HG03196 (cell line): ENCODE results near the gene CHST9.
"Not testable (repeated sequence)": the region's sequence is repeated elsewhere in the genome, so short reads cannot be mapped to it uniquely, and the experiment has no call there.

Source experiments
- ATAC-seq: cut with Tn5 transposase; IDR thresholded peaks from one replicate; pipeline ENCODE4 v1.9.1; 2021; ENCODE audit not compliant: unreplicated experiment

Gene CHST9

DNA sequence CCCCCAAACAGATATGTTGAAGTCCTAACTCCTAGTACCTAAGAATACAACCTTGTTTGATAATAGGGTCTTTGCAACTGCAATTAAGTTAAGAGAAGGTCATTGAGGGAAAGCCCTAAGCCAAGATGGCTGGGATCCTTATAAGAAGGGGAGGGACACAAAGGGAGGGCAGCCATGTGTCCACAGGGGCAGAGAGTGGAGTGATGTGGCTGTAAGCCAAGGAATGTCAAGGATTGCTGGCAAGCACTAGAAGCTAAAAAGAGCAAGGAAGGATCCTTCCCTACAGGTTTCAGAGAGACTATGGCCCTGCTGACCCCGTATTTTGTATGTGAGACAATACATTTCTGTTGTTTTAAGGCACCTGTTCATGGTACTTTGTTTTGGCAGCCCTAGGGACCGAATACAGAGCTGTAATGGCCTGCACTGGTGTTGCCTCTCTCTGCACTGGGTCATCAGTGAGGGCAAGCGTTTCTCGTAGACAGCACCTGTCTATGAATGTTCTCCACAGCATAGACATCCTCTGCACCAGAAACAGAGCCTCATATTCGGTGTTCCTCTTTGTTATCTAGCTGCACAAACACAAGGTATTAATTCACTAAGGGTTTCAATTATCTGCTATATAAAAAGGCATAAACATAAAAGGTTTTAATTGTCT lies 244.2 kb downstream of the CHST9 start:
- ATAC-seq, result no peak

- ATAC-seq, result no peak
Observed at GRCh38 chr18:26931659-26932058, 253.4 kb downstream of the CHST9 start.

- ATAC-seq, result no peak
Observed at GRCh38 chr18:26930630-26931029, 254.5 kb downstream of the CHST9 start.

- ATAC-seq, result no peak
Observed at GRCh38 chr18:26928670-26929313, 256.3 kb downstream of the CHST9 start.

DNA sequence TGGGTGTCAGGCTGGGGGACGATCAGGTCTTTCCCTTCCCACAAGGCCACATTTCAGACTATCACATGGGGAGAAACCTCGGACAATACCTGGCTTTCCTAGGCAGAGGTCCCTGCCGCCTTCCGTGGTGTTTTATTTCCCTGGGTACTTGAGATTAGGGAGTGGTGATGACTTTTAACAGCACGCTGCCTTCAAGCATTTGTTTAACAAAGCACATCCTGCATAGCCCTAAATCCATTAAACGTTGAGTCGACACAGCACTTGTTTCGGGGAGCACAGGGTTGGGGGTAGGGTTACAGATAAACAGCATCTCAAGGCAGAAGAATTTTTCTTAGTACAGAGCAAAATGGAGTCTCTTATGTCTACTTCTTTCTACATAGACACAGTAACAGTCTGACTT lies 257.3 kb downstream of the CHST9 start:
- ATAC-seq, result not testable (repeated sequence)

DNA sequence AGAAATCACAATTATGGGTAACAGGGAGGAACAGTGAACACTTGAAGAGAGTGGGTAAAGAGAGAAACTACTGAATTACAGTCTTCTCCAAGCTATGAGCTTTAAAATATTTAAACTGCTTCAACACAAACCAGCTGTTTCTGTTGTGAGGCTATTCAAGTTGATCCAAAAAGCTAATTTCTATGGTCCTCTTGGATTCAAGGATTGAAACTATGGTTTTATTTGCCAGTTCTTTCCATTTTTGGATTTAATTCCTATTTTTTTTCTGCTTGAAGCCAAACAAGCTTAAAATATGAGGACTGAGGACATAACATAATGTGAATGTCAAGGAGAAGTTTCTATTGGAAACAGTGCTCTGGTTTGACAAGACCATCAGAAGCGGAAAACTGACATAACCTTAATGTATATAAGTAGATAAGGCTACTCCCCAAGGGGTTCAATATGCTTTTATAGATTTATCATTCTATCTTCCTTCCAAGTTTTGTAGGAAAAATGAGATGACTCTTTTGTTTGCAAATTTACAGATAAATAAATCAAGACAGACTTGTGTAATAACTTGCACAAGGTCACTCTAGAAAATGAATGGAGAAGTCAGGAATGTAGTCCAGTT lies 258.9 kb downstream of the CHST9 start:
- no peak for ATAC-seq

DNA sequence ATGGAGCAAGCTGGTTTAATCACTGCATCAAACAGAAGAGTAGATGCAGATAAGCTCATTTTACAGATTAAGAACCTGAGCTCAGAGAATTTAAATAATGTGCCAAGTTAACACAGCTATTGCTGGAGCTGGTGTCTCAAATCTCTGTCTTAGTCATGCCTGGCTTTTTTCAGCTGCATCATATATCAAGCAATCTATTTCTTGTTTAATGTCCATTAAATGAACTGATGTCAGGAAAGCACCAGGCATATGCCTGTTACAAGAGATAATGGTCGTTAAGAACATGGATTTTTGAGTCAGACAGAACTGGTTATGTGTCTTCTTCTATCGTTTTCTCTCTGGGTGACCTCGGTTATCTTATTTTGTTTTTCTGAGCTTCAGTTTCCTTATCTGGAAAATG lies 259.8 kb downstream of the CHST9 start:
- ATAC-seq, result no peak

GRCh38 chr18:26922313-26922712 lies 262.8 kb downstream of the CHST9 start:
- no peak for ATAC-seq

- ATAC-seq, result no peak
Observed at GRCh38 chr18:26920644-26921043, 264.5 kb downstream of the CHST9 start.

- ATAC-seq, result no peak
Observed at GRCh38 chr18:26919627-26920026, 265.5 kb downstream of the CHST9 start.

DNA sequence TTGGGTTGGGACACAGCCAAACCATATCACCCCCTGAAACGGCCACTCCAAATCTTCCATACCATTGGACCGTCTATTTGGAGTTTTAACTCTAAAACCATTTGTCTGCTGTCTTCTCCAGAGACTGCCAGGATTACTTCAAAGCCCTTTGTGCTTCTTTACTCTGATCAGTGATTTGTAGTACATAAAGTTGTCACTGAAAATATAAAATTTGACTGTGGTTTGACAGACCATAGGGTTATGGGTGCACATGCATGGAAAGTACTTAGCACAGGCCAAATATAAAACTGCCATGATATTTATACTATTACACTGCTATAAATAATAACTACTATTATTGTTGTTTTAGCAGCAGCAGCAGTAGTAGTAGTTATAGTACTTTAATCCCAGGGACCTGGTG lies 265.9 kb downstream of the CHST9 start:
- ATAC-seq, result no peak

DNA sequence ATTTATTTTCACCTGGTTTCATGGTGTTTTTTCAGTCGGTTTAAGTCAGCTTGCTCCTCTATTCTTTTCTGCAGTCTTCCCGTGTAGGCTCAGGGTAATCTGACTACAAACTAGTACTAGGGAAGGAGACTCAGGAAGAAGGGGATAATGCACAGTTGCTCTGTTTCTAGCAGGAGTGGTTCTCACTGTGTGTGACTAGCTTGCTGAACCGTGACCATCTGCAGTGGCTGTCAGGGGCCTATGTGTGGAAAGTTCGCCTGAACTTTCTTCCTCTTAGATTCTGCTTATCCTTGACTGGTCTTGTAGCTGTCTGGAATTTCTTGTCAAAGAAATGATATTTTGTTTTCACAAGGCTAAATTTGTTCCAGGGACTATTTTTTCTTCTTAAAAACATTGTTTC lies 273.3 kb downstream of the CHST9 start:
- no peak for ATAC-seq

GRCh38 chr18:26909599-26910290 lies 275.4 kb downstream of the CHST9 start:
- no peak for ATAC-seq

DNA sequence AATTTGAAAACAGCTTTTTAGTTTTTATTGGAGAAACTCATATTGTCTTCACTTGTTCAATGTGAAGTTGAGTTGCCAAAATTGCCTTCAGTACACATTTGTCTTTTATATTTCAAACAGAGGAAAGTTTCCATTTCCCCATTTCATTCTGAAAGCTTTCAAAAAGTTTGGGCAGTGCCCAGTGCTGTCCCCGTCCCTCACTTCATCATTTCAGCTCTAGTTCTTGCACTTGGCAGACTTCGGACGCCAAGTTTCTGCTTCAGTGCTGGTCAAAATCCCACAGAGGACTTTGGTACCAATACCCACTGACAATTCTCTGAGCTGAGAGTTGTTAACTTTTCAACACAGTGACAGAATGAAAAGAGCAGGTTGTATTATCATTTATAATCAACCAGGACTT lies 276.2 kb downstream of the CHST9 start:
- ATAC-seq, result no peak

- ATAC-seq, result no peak
Observed at GRCh38 chr18:26902291-26902690, 282.8 kb downstream of the CHST9 start.

- ATAC-seq, result no peak
Observed at GRCh38 chr18:26901020-26901419, 284.1 kb downstream of the CHST9 start.

- ATAC-seq, result no peak
Observed at GRCh38 chr18:26894426-26894825, 290.7 kb downstream of the CHST9 start.

DNA sequence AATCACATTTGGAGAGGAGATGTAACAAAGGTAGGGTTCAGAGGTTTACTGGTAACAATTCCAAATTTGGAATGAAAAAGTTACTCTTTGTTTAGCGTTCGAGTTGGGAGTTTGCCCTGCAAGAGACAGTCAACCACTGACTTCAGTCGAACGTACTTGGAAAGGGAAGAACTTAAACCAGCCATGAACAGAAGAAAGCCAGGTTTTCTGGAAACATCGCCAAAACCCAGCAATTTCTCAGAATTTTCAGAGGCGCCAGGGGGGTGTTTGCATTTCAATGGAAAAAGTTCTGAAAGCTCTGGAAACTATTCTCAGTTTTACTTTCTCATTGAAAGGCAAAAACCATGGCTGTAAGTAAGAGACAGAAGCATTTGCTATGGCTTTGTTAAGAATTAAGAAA lies 291.1 kb downstream of the CHST9 start:
- ATAC-seq, result no peak

DNA sequence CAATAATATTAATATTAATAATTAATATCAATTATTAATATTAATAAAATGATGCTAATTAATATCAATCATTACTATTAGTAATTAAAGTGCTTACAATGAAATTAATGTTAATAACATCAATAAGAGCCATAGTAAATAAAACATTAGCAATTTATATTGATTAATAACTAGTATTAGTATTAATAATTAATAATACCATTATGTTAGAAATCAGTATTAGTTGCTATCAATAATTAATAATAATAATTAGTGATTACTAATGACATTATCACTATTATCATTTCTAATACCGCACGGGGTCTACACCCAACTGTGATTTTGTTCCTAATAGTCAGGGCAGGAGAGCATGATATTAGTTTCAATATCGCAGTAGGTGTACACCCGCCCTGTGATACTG lies 296.8 kb downstream of the CHST9 start:
- ATAC-seq, result no peak

DNA sequence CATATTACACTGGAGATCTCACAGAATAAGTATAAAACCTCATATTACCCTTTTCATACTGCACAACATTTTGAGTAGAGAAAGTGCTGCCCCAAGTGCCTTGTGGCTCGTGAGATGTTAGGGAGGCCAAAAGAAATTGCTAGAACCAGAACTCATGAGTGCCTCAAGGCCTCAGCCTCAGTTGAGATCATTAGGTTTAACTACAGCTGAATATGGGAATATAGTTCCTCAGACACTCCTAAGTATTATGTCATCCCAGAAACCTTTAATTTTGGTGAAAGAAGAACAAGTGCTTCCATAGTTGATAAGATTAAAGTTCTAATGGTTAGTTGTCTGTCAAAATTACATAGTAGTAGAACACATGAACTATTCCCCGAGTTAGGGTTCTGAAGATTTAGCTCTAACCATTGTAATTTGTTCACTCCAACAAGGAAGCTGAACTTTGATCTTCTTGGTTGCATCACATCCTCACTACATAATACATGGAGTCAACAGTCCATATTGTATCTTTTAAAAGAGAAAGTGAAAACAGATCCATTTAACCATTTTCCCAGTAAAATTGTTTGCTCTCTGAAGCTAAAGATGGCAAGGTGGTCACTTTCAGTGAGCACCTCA lies 310.0 kb downstream of the CHST9 start:
- no peak for ATAC-seq

GRCh38 chr18:26874283-26874682 lies 310.8 kb downstream of the CHST9 start:
- ATAC-seq, result no peak

- ATAC-seq, result no peak
Observed at GRCh38 chr18:26869640-26870039, 315.5 kb downstream of the CHST9 start.
